HG02763 (cell line): ENCODE data around the gene C10orf90.

Experiments
- ATAC-seq: cut with Tn5 transposase; IDR thresholded peaks from one replicate; pipeline ENCODE4 v1.9.1; 2021; ENCODE audit warnings: mild to moderate bottlenecking, moderate library complexity; ENCODE audit not compliant: unreplicated experiment

The C10orf90 gene

GRCh38 chr10:126588024-126588423 is 82.5 kb downstream of the C10orf90 start:
- no peak for ATAC-seq

GRCh38 chr10:126586878-126587277 is 83.6 kb downstream of the C10orf90 start:
- ATAC-seq = no peak

- no peak for ATAC-seq
These were observed 84.4 kb downstream of the C10orf90 start for GRCh38 chr10:126586128-126586527.

GRCh38 chr10:126585249-126586017 is 85.1 kb downstream of the C10orf90 start:
- no peak for ATAC-seq

GRCh38 chr10:126584836-126585235 is 85.7 kb downstream of the C10orf90 start:
- ATAC-seq = no peak

GRCh38 chr10:126583552-126584200 is 86.8 kb downstream of the C10orf90 start:
- ATAC-seq = no peak

GRCh38 chr10:126581648-126582046 is 88.8 kb downstream of the C10orf90 start:
- ATAC-seq = no peak

- ATAC-seq = no peak
These were observed 89.4 kb downstream of the C10orf90 start for GRCh38 chr10:126580873-126581647.

GRCh38 chr10:126576336-126576735 is 94.2 kb downstream of the C10orf90 start:
- no peak for ATAC-seq

GRCh38 chr10:126570621-126571602 is 99.6 kb downstream of the C10orf90 start:
- no peak for ATAC-seq

- no peak for ATAC-seq
These were observed 100.3 kb downstream of the C10orf90 start for GRCh38 chr10:126570245-126570570.

GRCh38 chr10:126569513-126570244 is 100.8 kb downstream of the C10orf90 start:
- ATAC-seq = no peak

- no peak for ATAC-seq
These were observed 101.6 kb downstream of the C10orf90 start for GRCh38 chr10:126568809-126569385.

GRCh38 chr10:126565871-126566270 is 104.6 kb downstream of the C10orf90 start:
- no peak for ATAC-seq

GRCh38 chr10:126565441-126565840 is 105.1 kb downstream of the C10orf90 start:
- ATAC-seq = no peak

GRCh38 chr10:126564326-126564888 is 106.1 kb downstream of the C10orf90 start:
- no peak for ATAC-seq

- no peak for ATAC-seq
These were observed 107.1 kb downstream of the C10orf90 start for GRCh38 chr10:126563361-126563760.

GRCh38 chr10:126561921-126562680 is 108.4 kb downstream of the C10orf90 start:
- ATAC-seq = no peak
